ENCODE results near the gene SEBOX. TPM values are rescaled to one million over a fixed set of nuclear protein-coding genes. Genes with fewer than 3 reads are reported as not detected.

The SEBOX gene
- total and polyA plus RNA-seq, 2 donors (not counting 1 experiment from before 2014, with no cell fraction given) = not detected

DNA sequence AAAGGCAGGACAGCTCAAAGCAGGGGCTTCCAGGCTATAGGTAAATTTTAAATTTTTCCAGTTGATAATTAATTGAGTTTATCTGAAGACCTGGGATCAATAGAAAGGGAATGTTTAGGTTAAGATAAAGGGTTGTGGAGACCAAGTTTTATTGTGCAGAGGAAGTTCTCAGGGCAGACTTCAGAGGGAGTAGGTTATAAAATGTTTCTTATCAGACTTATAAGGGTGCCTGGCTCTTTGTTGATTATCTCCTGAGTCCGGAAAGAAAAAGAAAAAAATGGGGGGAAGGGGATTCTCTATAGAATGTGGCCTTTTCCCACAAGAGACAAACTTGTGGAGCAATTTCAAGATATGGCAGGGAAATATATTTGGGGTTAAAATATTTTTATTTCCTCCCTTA is 25.1 kb upstream of the SEBOX start:
- H3K79me2 ChIP-seq (ENCODE audit: control insufficient read depth, insufficient read depth, low read length) = no peaks in the 10 kb centered on the region
- DNase-seq (ENCODE audit: low read depth in 2 of 2) = no peak
- H3K36me3 ChIP-seq (ENCODE audit: control insufficient read depth, insufficient read depth, low read length) = peaks cover 4% of the 10 kb centered on the region
- no peak overlapping the region for H2AFZ ChIP-seq (ENCODE audit: low read length)
- H3K4me2 ChIP-seq (ENCODE audit: extremely low read depth, insufficient read depth, low read length) = no peak overlapping the region
- H3K27me3 ChIP-seq (ENCODE audit: control insufficient read depth, insufficient read depth, low read length) = no peaks in the 10 kb centered on the region
- H3K27ac ChIP-seq (ENCODE audit: insufficient read depth, low read length) = no peak overlapping the region
- no peak overlapping the region for H3K4me3 ChIP-seq (replicated peaks in 1 of 4; ENCODE audit: control extremely low read depth in 1 of 4, insufficient read depth in 1 of 4, low read depth in 3 of 4, low read length in 4 of 4)
- no peak overlapping the region for H3K9ac ChIP-seq (ENCODE audit: insufficient read depth, low read length)
- no peaks in the 10 kb centered on the region for H3K4me1 ChIP-seq (ENCODE audit: control insufficient read depth, extremely low read depth, insufficient read depth, low read length)
- H3K9me3 ChIP-seq (ENCODE audit: control insufficient read depth, insufficient read depth, low read depth, low read length) = no peaks in the 10 kb centered on the region
- TF ChIP-seq EZH2 (IDR thresholded peaks at IDR 0.05; ENCODE audit: low read length, missing control alignments) = no peak
- TF ChIP-seq, protein P1, sequence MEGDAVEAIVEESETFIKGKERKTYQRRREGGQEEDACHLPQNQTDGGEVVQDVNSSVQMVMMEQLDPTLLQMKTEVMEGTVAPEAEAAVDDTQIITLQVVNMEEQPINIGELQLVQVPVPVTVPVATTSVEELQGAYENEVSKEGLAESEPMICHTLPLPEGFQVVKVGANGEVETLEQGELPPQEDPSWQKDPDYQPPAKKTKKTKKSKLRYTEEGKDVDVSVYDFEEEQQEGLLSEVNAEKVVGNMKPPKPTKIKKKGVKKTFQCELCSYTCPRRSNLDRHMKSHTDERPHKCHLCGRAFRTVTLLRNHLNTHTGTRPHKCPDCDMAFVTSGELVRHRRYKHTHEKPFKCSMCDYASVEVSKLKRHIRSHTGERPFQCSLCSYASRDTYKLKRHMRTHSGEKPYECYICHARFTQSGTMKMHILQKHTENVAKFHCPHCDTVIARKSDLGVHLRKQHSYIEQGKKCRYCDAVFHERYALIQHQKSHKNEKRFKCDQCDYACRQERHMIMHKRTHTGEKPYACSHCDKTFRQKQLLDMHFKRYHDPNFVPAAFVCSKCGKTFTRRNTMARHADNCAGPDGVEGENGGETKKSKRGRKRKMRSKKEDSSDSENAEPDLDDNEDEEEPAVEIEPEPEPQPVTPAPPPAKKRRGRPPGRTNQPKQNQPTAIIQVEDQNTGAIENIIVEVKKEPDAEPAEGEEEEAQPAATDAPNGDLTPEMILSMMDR (conservative IDR thresholded peaks at IDR 0.05 in 1 of 2, IDR thresholded peaks at IDR 0.05 in 1 of 2; ENCODE audit: low read depth in 1 of 2, low read length in 2 of 2) = no peak
- no peaks in the 10 kb centered on the region for H4K20me1 ChIP-seq (ENCODE audit: control insufficient read depth, extremely low read depth, insufficient read depth, low read length)

DNA sequence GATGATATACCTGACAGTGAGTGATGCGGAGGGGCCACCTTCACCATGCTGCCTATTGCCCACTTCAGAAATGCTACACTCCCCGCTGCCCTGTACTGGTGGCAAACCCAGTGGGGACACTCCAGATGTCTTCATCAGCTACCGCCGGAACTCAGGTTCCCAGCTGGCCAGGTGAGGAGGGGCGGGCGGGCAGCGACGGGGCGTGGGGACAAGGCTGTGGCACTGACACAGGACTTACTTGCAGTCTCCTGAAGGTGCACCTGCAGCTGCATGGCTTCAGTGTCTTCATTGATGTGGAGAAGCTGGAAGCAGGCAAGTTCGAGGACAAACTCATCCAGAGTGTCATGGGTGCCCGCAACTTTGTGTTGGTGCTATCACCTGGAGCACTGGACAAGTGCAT is 23.1 kb upstream of the SEBOX start:
- Histone ChIP-seq H3K36me3 (ENCODE audit: control insufficient read depth, insufficient read depth, low read length) (peaks cover 4% of the 10 kb centered on the region), H3K27ac (ENCODE audit: insufficient read depth, low read length) (no peak overlapping the region), H3K4me2 (ENCODE audit: extremely low read depth, insufficient read depth, low read length) (no peak overlapping the region), H3K27me3 (ENCODE audit: control insufficient read depth, insufficient read depth, low read length) (no peaks in the 10 kb centered on the region), H3K4me3 (replicated peaks in 1 of 4; ENCODE audit: control extremely low read depth in 1 of 4, insufficient read depth in 1 of 4, low read depth in 3 of 4, low read length in 4 of 4) (no peak overlapping the region), H3K79me2 (ENCODE audit: control insufficient read depth, insufficient read depth, low read length) (no peaks in the 10 kb centered on the region), H2AFZ (ENCODE audit: low read length) (no peak overlapping the region), H4K20me1 (ENCODE audit: control insufficient read depth, extremely low read depth, insufficient read depth, low read length) (no peaks in the 10 kb centered on the region), H3K9ac (ENCODE audit: insufficient read depth, low read length) (no peak overlapping the region), H3K9me3 (ENCODE audit: control insufficient read depth, insufficient read depth, low read depth, low read length) (no peaks in the 10 kb centered on the region), H3K4me1 (ENCODE audit: control insufficient read depth, extremely low read depth, insufficient read depth, low read length) (no peaks in the 10 kb centered on the region)
- DNase-seq (ENCODE audit: low read depth in 2 of 2) = no peak
- TF ChIP-seq EZH2 (IDR thresholded peaks at IDR 0.05; ENCODE audit: low read length, missing control alignments) = no peak
- TF ChIP-seq, protein P1 (conservative IDR thresholded peaks at IDR 0.05 in 1 of 2, IDR thresholded peaks at IDR 0.05 in 1 of 2; ENCODE audit: low read depth in 1 of 2, low read length in 2 of 2) = no peak

DNA sequence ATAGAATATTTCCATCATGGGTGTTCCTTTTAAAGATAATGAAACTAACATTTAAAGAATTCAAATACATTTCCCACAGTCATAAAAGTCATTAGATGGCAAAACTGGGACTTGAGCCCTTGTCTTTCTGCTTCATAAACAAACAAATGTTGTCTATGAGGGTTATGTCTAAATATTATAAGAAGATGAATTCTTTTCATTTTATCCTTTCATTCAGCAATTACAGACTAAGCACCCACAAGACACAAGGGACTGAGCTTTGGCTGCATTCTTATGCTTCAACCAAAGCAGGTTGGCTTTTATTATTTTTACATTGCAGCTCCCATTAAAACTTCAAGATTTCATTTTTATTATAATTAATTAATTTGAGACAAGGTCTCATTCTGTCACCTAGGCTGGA is 21.4 kb upstream of the SEBOX start:
- H3K9ac ChIP-seq (ENCODE audit: insufficient read depth, low read length) = no peak overlapping the region
- H3K9me3 ChIP-seq (ENCODE audit: control insufficient read depth, insufficient read depth, low read depth, low read length) = no peaks in the 10 kb centered on the region
- no peak overlapping the region for H2AFZ ChIP-seq (ENCODE audit: low read length)
- no peaks in the 10 kb centered on the region for H4K20me1 ChIP-seq (ENCODE audit: control insufficient read depth, extremely low read depth, insufficient read depth, low read length)
- H3K27me3 ChIP-seq (ENCODE audit: control insufficient read depth, insufficient read depth, low read length) = no peaks in the 10 kb centered on the region
- H3K4me2 ChIP-seq (ENCODE audit: extremely low read depth, insufficient read depth, low read length) = no peak overlapping the region
- H3K4me3 ChIP-seq (replicated peaks in 1 of 4; ENCODE audit: control extremely low read depth in 1 of 4, insufficient read depth in 1 of 4, low read depth in 3 of 4, low read length in 4 of 4) = no peak overlapping the region
- H3K4me1 ChIP-seq (ENCODE audit: control insufficient read depth, extremely low read depth, insufficient read depth, low read length) = no peaks in the 10 kb centered on the region
- no peak overlapping the region for H3K27ac ChIP-seq (ENCODE audit: insufficient read depth, low read length)
- H3K36me3 ChIP-seq (ENCODE audit: control insufficient read depth, insufficient read depth, low read length) = peaks cover 4% of the 10 kb centered on the region
- DNase-seq (ENCODE audit: low read depth in 2 of 2) = no peak
- H3K79me2 ChIP-seq (ENCODE audit: control insufficient read depth, insufficient read depth, low read length) = no peaks in the 10 kb centered on the region
- TF ChIP-seq, protein P1 (conservative IDR thresholded peaks at IDR 0.05 in 1 of 2, IDR thresholded peaks at IDR 0.05 in 1 of 2; ENCODE audit: low read depth in 1 of 2, low read length in 2 of 2) = no peak
- no peak for TF ChIP-seq EZH2 (IDR thresholded peaks at IDR 0.05; ENCODE audit: low read length, missing control alignments)

All from fibroblast of lung (primary cell).